Fibroblast of the aortic adventitia (primary cell): Measurements from ENCODE around the gene TEF. TPM values are rescaled to one million over a fixed set of nuclear protein-coding genes. Genes with fewer than 3 reads are reported as not detected.

Experiments used
- DNase-seq: peaks from one replicate; pipeline ENCODE4 v3.0.0-alpha.2; 2010; ENCODE audit warnings: low read depth
- H3K4me3 ChIP-seq: 2 replicates; pipeline ENCODE4 v1.5.1; 2011; ENCODE audit warnings: low read depth, mild to moderate bottlenecking, control low read depth, low read length, moderate library complexity
- CTCF ChIP-seq: IDR thresholded peaks from 2 replicates; pipeline ENCODE4 v1.5.1; 2011; ENCODE audit warnings: mild to moderate bottlenecking, low read length, control low read depth, inconsistent platforms; ENCODE audit not compliant: insufficient read depth
- total RNA-seq: library from RNA; depleted of rRNA; stranded (reverse); fragments of >200 nt; gene quantifications from 2 replicates; pipeline ENCODE4 v1.2.3, GENCODE V29; 2012; ENCODE audit warnings: low replicate concordance

TEF gene
- total RNA-seq, 1 donor = 17.4 TPM

DNA sequence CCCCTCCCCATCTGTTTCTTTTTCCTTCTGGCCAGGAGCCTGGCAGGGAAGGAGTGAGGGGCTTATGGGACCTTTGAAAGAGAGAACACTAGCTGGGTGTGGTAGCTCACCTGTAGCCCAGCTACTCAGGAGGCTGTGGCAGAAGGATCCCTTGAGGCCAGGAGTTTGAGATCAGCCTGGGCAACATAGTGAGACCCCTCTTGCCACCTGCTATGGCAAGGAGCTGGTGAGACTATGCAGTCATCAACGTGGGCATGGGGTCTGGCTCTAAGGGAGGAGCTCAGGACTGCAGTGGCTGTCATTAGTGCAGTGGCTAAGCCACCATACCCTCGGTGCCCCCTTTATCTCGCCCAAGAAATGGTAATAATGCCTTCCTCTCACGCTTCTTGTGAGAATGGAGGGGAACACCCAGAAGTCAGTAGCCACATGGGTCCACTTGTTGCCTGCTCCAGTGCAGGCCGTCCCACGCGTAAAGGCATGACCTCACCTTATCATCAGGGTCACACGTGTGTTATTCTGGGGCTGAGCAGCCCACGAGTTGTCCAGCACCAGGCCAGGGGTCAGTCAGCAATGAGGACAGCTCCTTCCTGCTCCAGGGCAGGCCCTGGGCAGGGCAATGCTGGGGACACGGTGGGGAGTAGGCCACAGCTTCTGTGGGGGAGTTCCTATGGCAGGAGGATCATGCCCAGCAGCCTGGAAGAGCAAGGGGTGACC, 27.7 kb upstream of the TEF start:
- no peak for TF ChIP-seq CTCF
- H3K4me3 ChIP-seq = no peak overlapping the region
- DNase-seq = no peak

DNA sequence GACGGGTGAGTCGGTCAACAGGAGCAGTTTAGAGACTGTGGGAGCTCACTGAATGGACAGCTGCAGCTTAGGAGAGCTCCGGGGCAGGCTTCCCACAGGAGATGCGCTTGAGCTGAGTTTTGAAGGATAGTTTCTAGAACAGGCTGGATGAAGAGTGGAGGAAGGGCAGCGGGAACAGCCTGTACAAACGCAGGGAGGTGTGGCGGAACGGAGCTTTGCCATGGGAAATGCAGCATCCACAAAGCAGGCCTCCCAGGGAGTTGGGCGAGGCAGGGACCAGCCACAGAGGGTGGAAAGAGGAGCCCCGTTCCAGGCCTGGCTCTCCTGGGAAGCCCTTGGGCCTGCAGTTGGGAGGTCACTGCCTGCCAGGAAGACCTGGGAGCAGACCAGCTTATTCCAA, 26.8 kb upstream of the TEF start:
- no peak for DNase-seq
- H3K4me3 ChIP-seq = no peak overlapping the region
- no peak for TF ChIP-seq CTCF

DNA sequence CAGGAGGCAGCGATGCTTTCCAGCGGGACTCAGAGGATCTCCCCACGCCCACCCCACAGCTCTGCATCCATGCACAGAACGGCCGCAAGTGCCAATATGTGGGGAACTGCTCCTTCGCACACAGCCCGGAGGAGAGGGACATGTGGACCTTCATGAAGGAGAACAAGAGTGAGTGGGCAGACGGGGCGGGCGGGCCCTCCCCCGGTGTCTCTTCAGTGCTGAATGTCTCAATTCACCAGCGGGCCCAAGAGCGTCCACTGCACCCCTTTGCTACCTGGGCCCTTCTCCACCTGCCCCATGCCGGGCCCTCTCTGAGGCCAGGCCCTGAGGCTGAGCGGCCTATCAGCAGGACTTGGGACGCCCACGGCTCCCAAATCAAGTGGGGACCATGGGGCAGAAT, 25.8 kb upstream of the TEF start:
- no peak for TF ChIP-seq CTCF
- no peak overlapping the region for H3K4me3 ChIP-seq
- no peak for DNase-seq

- DNase-seq = no peak
- no peak for TF ChIP-seq CTCF
- H3K4me3 ChIP-seq = no peak overlapping the region
Measured at GRCh38 chr22:41356430-41357028, 25.2 kb upstream of the TEF start.

- DNase-seq = no peak
- H3K4me3 ChIP-seq = no peak overlapping the region
- TF ChIP-seq CTCF = no peak
Measured at GRCh38 chr22:41357191-41357590, 24.6 kb upstream of the TEF start.

- no peak overlapping the region for H3K4me3 ChIP-seq
- TF ChIP-seq CTCF = no peak
- DNase-seq = no peak
Measured at GRCh38 chr22:41358927-41359326, 22.8 kb upstream of the TEF start.
